GM19397 (cell line): ENCODE data around the gene DENND4C.
"Not testable (repeated sequence)": the region's sequence is repeated elsewhere in the genome, so short reads cannot be mapped to it uniquely, and the experiment has no call there.

Source experiments
- ATAC-seq: cut with Tn5 transposase; IDR thresholded peaks from one replicate; pipeline ENCODE4 v1.9.1; 2021; ENCODE audit warnings: mild to moderate bottlenecking, moderate library complexity; ENCODE audit not compliant: unreplicated experiment

The DENND4C gene

GRCh38 chr9:19230355-19231125 lies at the start of gene DENND4C:
TSS of gene DENND4C (plus strand) at chr9:19230693. CDS start at chr9:19276175, 45,482 bp downstream.
- peak; percentile 77 for ATAC-seq

- ATAC-seq, result no peak
These were observed 49.5 kb upstream of the DENND4C start for GRCh38 chr9:19180991-19181390.

GRCh38 chr9:19181561-19181960 lies 48.9 kb upstream of the DENND4C start:
- ATAC-seq, result no peak

- peak; percentile 96 for ATAC-seq
These were observed 46.2 kb upstream of the DENND4C start for GRCh38 chr9:19184144-19184917.

GRCh38 chr9:19185191-19185590 lies 45.3 kb upstream of the DENND4C start:
- no peak for ATAC-seq

GRCh38 chr9:19186232-19186631 lies 44.3 kb upstream of the DENND4C start:
- no peak for ATAC-seq

GRCh38 chr9:19188771-19189170 lies 41.7 kb upstream of the DENND4C start:
- ATAC-seq, result no peak

GRCh38 chr9:19192202-19193028 lies 38.1 kb upstream of the DENND4C start:
- no peak for ATAC-seq

- no peak for ATAC-seq
These were observed 37.5 kb upstream of the DENND4C start for GRCh38 chr9:19193029-19193324.

- ATAC-seq, result not testable (repeated sequence)
These were observed 37.0 kb upstream of the DENND4C start for GRCh38 chr9:19193358-19193973.

- ATAC-seq, result no peak
These were observed 32.1 kb upstream of the DENND4C start for GRCh38 chr9:19198406-19198805.

- ATAC-seq, result no peak
These were observed 31.5 kb upstream of the DENND4C start for GRCh38 chr9:19199012-19199411.

GRCh38 chr9:19200229-19200628 lies 30.3 kb upstream of the DENND4C start:
- ATAC-seq, result no peak

- no peak for ATAC-seq
These were observed 28.3 kb upstream of the DENND4C start for GRCh38 chr9:19201899-19202891.

GRCh38 chr9:19203058-19203457 lies 27.4 kb upstream of the DENND4C start:
- ATAC-seq, result no peak

- ATAC-seq, result no peak
These were observed 21.8 kb upstream of the DENND4C start for GRCh38 chr9:19208653-19209052.

GRCh38 chr9:19209188-19209587 lies 21.3 kb upstream of the DENND4C start:
- no peak for ATAC-seq

GRCh38 chr9:19213823-19214222 lies 16.7 kb upstream of the DENND4C start:
- no peak for ATAC-seq

- no peak for ATAC-seq
These were observed 14.0 kb upstream of the DENND4C start for GRCh38 chr9:19216466-19216865.

- no peak for ATAC-seq
These were observed 9.2 kb upstream of the DENND4C start for GRCh38 chr9:19221326-19221725.
